HEK293 (cell line): Measurements from ENCODE around the gene MUC5B.

Experiments used
- CTCF ChIA-PET: fragments of 350-600 bp; formaldehyde crosslinking; extraction: SDS; loops from one replicate; lab custom pipeline; 2021; ENCODE audit warnings: antibody characterized with exemption; lab: Yijun Ruan, JAX
- POLR2A ChIA-PET: fragments of 300-600 bp; formaldehyde crosslinking; extraction: SDS; loops from one replicate; lab custom pipeline; 2020; ENCODE audit warnings: antibody characterized with exemption, inconsistent platforms; lab: Yijun Ruan, JAX
- H3K27ac ChIP-seq: fragments of 200-500 bp; sonication (Bioruptor generic); 2 replicates; pipeline ENCODE4 v1.5.1; 2014; ENCODE audit warnings: low read depth, low read length, control low read depth, inconsistent platforms; ENCODE audit errors: extremely low read depth
- H3K36me3 ChIP-seq, 2 experiments: fragments of 200-500 bp in 1 of 2; sonication (Bioruptor generic) in 1 of 2; 1 replicate in 1 of 2; 2 replicates in 1 of 2; pipeline ENCODE4 v1.5.1; 2014 to 2017; ENCODE audit warnings: inconsistent platforms in 2 of 2, low read length in 2 of 2; ENCODE audit not compliant: control insufficient read depth in 2 of 2, insufficient read depth in 1 of 2
- H3K4me1 ChIP-seq: fragments of 200-500 bp; sonication (Bioruptor generic); 2 replicates; pipeline ENCODE4 v1.5.1; 2014; ENCODE audit warnings: mild to moderate bottlenecking, low read length, inconsistent platforms; ENCODE audit not compliant: control insufficient read depth, insufficient read depth
- H3K4me3 ChIP-seq: 2 replicates; pipeline ENCODE4 v1.5.1; 2011; ENCODE audit warnings: low read depth, mild to moderate bottlenecking, control low read depth, low read length, moderate library complexity
- H3K9me3 ChIP-seq: fragments of 200-500 bp; sonication (Bioruptor generic); 2 replicates; pipeline ENCODE4 v1.5.1; 2014; ENCODE audit warnings: low read depth, low read length, inconsistent platforms; ENCODE audit not compliant: control insufficient read depth, insufficient read depth
- IKZF3 ChIP-seq: fragments of 450-650 bp; IDR thresholded peaks from 2 replicates; pipeline ENCODE4 v1.5.0; 2018; ENCODE audit warnings: missing biosample characterization, mild to moderate bottlenecking, missing genetic modification characterization, moderate library complexity
- PRDM1 ChIP-seq: fragments of 450-650 bp; formaldehyde crosslinking; IDR thresholded peaks from 2 replicates; pipeline ENCODE4; 2016; ENCODE audit warnings: missing biosample characterization, missing genetic modification characterization
- WT1 ChIP-seq: fragments of 450-650 bp; formaldehyde crosslinking; IDR thresholded peaks from 2 replicates; pipeline ENCODE4 v1.5.1; 2016; ENCODE audit warnings: missing biosample characterization, missing genetic modification characterization
- ZBTB21 ChIP-seq: fragments of 450-650 bp; formaldehyde crosslinking; IDR thresholded peaks from 2 replicates; pipeline ENCODE4 v1.5.1; 2017; ENCODE audit warnings: missing biosample characterization, missing genetic modification characterization
- ZEB2 ChIP-seq: fragments of 450-650 bp; formaldehyde crosslinking; IDR thresholded peaks from 2 replicates; pipeline ENCODE4 v1.5.1; 2016; ENCODE audit warnings: missing biosample characterization, missing genetic modification characterization
- ZNF10 ChIP-seq: fragments of 450-650 bp; formaldehyde crosslinking; IDR thresholded peaks from 2 replicates; pipeline ENCODE4 v1.5.1; 2017; ENCODE audit warnings: missing biosample characterization, missing genetic modification characterization
- ZNF112 ChIP-seq: fragments of 450-650 bp; formaldehyde crosslinking; IDR thresholded peaks from 2 replicates; pipeline ENCODE4 v1.5.0; 2017; ENCODE audit warnings: missing biosample characterization, missing genetic modification characterization
- ZNF133 ChIP-seq: fragments of 450-650 bp; formaldehyde crosslinking; IDR thresholded peaks from 2 replicates; pipeline ENCODE4 v1.5.1; 2016; ENCODE audit warnings: missing biosample characterization, missing genetic modification characterization
- ZNF138 ChIP-seq: fragments of 450-650 bp; formaldehyde crosslinking; IDR thresholded peaks from 2 replicates; pipeline ENCODE4 v1.5.1; 2016; ENCODE audit warnings: missing biosample characterization, missing genetic modification characterization, borderline replicate concordance
- ZNF221 ChIP-seq: fragments of 450-650 bp; formaldehyde crosslinking; IDR thresholded peaks from 2 replicates; pipeline ENCODE4 v1.5.1; 2017; ENCODE audit warnings: missing biosample characterization, missing genetic modification characterization, borderline replicate concordance
- ZNF292 ChIP-seq: fragments of 450-650 bp; formaldehyde crosslinking; IDR thresholded peaks from 2 replicates; pipeline ENCODE4 v1.5.1; 2016; ENCODE audit warnings: low read depth, missing biosample characterization, missing genetic modification characterization, borderline replicate concordance
- ZNF311 ChIP-seq: fragments of 450-650 bp; formaldehyde crosslinking; IDR thresholded peaks from 2 replicates; pipeline ENCODE4 v1.5.1; 2017; ENCODE audit warnings: missing biosample characterization, missing genetic modification characterization, borderline replicate concordance
- ZNF335 ChIP-seq: fragments of 450-650 bp; formaldehyde crosslinking; conservative IDR thresholded peaks from 2 replicates; pipeline ENCODE4 v1.5.1; 2016; ENCODE audit warnings: missing biosample characterization, missing genetic modification characterization
- ZNF366 ChIP-seq: fragments of 450-650 bp; formaldehyde crosslinking; conservative IDR thresholded peaks from 2 replicates; pipeline ENCODE4 v1.5.1; 2016; ENCODE audit warnings: missing biosample characterization, missing genetic modification characterization
- ZNF394 ChIP-seq: fragments of 450-650 bp; formaldehyde crosslinking; IDR thresholded peaks from 2 replicates; pipeline ENCODE4 v1.5.1; 2016; ENCODE audit warnings: missing biosample characterization, missing genetic modification characterization, mild to moderate bottlenecking, moderate library complexity, borderline replicate concordance
- ZNF560 ChIP-seq: fragments of 450-650 bp; formaldehyde crosslinking; IDR thresholded peaks from 2 replicates; pipeline ENCODE4 v1.5.1; 2017; ENCODE audit warnings: missing biosample characterization, missing genetic modification characterization, borderline replicate concordance
- ZNF654 ChIP-seq: fragments of 450-650 bp; formaldehyde crosslinking; IDR thresholded peaks from 2 replicates; pipeline ENCODE4 v1.5.1; 2016; ENCODE audit warnings: low read depth, missing biosample characterization, missing genetic modification characterization
- ZNF660 ChIP-seq: fragments of 450-650 bp; IDR thresholded peaks from 2 replicates; pipeline ENCODE4 v1.5.1; 2018; ENCODE audit warnings: missing biosample characterization, mild to moderate bottlenecking, missing genetic modification characterization
- TF ChIP-seq, protein P1 (sequence below): fragments of 450-650 bp; formaldehyde crosslinking; IDR thresholded peaks from 2 replicates; pipeline ENCODE4 v1.5.1; 2016; ENCODE audit warnings: missing biosample characterization, missing genetic modification characterization
- TF ChIP-seq, protein P2 (sequence below): fragments of 450-650 bp; formaldehyde crosslinking; IDR thresholded peaks from 2 replicates; pipeline ENCODE4 v1.5.1; 2016; ENCODE audit warnings: missing biosample characterization, missing genetic modification characterization
- TF ChIP-seq, protein P3 (sequence below): fragments of 450-650 bp; formaldehyde crosslinking; IDR thresholded peaks from 2 replicates; pipeline ENCODE4 v1.5.1; 2017; ENCODE audit warnings: missing biosample characterization, missing genetic modification characterization

The MUC5B gene

DNA sequence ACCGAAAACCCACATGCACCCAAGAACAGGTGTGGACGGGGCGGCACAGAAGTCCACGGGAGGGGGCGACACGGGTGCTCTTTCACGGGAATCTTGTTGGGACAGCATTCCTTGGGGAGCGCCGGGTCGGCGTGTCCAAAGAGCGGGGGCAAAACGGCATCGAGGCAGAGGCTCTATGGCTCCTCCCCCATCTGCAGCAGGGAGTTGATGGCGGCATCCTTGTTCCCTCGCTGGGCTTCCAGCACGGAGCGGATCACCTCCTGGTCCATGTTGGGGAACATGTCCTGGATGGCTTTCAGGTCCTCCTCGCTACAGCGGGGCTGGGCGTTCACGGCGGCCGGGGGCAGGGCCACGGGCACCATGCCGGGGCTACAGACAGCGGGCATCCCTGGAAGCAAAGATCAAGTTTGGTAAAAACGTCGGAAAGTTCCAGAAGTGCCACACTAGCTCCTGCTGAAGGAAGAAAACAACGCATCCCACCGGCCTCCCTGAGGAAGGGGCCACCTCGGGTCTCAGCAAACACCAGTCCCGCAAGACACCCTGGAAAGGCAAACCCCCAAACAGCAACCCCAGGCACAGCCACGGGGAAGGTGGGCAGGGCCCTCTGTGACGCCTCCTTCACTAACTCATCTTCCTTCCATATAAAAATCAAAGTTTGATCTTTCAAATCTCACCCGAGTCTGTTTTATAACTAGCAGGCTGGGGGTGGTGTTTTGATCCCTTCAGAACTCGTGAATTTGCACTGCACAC, 54.2 kb downstream of the MUC5B start (continued):
- TF ChIP-seq, protein P1, sequence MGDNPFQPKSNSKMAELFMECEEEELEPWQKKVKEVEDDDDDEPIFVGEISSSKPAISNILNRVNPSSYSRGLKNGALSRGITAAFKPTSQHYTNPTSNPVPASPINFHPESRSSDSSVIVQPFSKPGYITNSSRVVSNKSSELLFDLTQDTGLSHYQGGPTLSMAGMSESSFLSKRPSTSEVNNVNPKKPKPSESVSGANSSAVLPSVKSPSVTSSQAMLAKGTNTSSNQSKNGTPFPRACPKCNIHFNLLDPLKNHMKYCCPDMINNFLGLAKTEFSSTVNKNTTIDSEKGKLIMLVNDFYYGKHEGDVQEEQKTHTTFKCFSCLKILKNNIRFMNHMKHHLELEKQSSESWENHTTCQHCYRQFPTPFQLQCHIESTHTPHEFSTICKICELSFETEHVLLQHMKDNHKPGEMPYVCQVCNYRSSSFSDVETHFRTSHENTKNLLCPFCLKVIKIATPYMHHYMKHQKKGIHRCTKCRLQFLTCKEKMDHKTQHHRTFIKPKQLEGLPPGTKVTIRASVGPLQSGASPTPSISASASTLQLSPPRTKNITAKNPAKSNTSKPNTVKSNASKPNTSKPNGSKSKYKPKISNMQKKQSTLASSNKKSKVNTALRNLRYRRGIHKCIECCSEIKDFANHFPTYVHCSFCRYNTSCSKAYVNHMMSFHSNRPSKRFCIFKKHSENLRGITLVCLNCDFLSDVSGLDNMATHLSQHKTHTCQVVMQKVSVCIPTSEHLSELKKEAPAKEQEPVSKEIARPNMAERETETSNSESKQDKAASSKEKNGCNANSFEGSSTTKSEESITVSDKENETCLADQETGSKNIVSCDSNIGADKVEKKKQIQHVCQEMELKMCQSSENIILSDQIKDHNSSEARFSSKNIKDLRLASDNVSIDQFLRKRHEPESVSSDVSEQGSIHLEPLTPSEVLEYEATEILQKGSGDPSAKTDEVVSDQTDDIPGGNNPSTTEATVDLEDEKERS (tag by site-specific recombination): no peak
- TF ChIP-seq ZNF138 (tag by site-specific recombination): no peak
- no peak for TF ChIP-seq ZBTB21 (tag by site-specific recombination)
- no peak for TF ChIP-seq ZNF221 (tag by site-specific recombination)

DNA sequence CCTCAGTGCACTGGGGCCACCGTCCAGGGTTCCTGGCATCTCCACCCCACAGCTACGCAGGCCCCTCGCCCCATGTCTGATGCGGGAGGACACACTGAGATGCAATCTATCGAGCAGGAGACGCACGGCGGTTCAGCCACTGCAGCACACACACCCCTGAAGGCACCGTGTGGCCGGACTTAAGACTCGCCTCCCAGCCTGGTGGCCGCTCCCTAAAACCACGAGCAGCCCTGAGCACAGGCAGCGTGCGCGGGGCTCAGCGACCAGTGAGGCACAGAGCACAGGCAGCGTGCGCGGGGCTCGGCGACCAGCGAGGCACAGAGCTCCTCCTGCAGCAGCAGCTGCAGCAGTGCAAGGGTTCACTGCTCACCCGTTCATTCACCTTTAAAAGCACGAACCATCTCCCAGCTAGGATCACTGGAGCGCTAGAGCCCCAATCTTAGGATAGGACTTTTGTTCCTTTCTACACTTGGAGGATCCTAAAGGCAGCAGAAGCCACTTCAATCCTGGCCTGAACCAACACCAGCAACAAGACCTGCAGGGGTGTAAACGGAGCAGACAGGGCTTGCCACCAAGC, 55.2 kb downstream of the MUC5B start:
- peaks cover 0 to 78% of the 10 kb centered on the region in 2 experiments; a peak in 1 of 3 replicates for H3K36me3 ChIP-seq
- CTCF ChIA-PET: no interaction called here
- no peak overlapping the region for H3K4me3 ChIP-seq
- TF ChIP-seq ZNF394 (tag by site-specific recombination): no peak
- H3K9me3 ChIP-seq: no peaks in the 10 kb centered on the region
- no peak overlapping the region for H3K27ac ChIP-seq
- H3K4me1 ChIP-seq: no peaks in the 10 kb centered on the region
- POLR2A ChIA-PET: no interaction called here

DNA sequence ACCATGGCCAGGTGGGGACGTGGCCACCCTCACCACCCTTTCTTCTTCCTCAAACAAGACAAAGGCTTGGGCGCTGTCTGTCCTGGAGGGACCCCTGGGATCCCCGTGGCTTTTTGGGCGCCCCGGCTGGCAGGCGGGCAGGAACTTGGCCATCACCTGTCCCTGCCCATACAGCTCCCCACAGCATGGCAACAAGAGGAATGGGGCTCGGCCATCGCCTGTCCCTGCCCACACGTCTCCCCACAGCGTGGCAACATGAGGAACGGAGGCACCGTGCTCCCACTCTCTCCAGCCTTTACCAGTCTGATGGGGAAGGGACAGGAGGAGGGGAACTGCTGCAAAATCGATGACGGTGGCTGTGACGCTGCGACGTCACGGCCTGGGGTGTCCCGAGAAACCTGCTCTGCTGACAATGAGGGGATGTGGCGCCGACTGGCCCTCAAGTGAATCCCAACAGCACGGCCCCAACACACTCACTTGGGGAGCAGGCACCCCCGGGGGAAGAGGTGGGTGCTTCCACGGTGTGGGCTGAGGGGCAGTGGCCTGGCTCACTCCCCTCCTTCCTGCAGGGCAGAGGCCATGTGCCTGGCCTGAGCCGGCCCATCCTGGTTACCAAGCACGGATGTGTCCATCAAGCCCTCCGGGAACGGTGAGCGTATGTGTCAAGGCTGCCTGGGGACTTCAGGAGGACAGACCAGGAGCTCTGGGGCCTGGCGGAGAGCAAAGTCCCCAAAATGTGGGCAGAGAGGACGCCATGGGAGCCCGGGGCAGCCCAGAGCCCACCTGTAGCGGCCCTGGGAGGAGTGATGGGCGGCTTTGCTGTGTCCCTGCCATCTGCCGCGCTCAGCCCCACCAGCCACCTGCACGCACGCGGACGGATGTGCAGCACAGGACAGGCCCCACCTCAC, 56.2 kb downstream of the MUC5B start:
- ChIA-PET CTCF (no interaction called here), POLR2A (no interaction called here)
- TF ChIP-seq, protein P2, sequence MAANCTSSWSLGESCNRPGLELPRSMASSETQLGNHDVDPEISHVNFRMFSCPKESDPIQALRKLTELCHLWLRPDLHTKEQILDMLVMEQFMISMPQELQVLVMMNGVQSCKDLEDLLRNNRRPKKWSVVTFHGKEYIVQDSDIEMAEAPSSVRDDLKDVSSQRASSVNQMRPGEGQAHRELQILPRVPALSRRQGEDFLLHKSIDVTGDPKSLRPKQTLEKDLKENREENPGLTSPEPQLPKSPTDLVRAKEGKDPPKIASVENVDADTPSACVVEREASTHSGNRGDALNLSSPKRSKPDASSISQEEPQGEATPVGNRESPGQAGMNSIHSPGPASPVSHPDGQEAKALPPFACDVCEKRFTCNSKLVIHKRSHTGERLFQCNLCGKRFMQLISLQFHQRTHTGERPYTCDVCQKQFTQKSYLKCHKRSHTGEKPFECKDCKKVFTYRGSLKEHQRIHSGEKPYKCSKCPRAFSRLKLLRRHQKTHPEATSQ (tag by site-specific recombination): no peak
- TF ChIP-seq ZNF10 (no peak), WT1 (tag by site-specific recombination) (no peak), ZNF292 (tag by site-specific recombination) (no peak), ZNF335 (no peak), ZEB2 (no peak), PRDM1 (tag by site-specific recombination) (no peak), ZNF112 (tag by site-specific recombination) (no peak), IKZF3 (tag by site-specific recombination) (no peak), ZNF394 (tag by site-specific recombination) (no peak), ZNF560 (tag by site-specific recombination) (no peak), ZNF660 (tag by site-specific recombination) (no peak), ZNF654 (no peak), ZNF366 (tag by site-specific recombination) (no peak), ZNF133 (tag by site-specific recombination) (no peak), ZBTB21 (tag by site-specific recombination) (no peak), ZNF311 (tag by site-specific recombination) (no peak)
- TF ChIP-seq, protein P3, sequence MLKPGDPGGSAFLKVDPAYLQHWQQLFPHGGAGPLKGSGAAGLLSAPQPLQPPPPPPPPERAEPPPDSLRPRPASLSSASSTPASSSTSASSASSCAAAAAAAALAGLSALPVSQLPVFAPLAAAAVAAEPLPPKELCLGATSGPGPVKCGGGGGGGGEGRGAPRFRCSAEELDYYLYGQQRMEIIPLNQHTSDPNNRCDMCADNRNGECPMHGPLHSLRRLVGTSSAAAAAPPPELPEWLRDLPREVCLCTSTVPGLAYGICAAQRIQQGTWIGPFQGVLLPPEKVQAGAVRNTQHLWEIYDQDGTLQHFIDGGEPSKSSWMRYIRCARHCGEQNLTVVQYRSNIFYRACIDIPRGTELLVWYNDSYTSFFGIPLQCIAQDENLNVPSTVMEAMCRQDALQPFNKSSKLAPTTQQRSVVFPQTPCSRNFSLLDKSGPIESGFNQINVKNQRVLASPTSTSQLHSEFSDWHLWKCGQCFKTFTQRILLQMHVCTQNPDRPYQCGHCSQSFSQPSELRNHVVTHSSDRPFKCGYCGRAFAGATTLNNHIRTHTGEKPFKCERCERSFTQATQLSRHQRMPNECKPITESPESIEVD (tag by site-specific recombination): no peak
- Histone ChIP-seq H3K4me3 (no peak overlapping the region), H3K4me1 (no peaks in the 10 kb centered on the region), H3K9me3 (no peaks in the 10 kb centered on the region), H3K27ac (no peak overlapping the region), H3K36me3 (peaks cover 0 to 84% of the 10 kb centered on the region in 2 experiments; a peak in 1 of 3 replicates)
